Karpas-422 (cell line): ENCODE measurements around the gene RFX2. TPM values are rescaled to one million over a fixed set of nuclear protein-coding genes. Genes with fewer than 3 reads are reported as not detected.
"Not testable (repeated sequence)": the region's sequence is repeated elsewhere in the genome, so short reads cannot be mapped to it uniquely, and the experiment has no call there.

Experiments
- DNase-seq: peaks from one replicate; pipeline ENCODE4 v3.0.0-alpha.2; 2015
- H2AFZ ChIP-seq: fragments of 200-600 bp; sonication (generic); 2 replicates; pipeline ENCODE4 v1.6.1; 2014; ENCODE audit warnings: antibody characterized with exemption, low read length, mixed read lengths
- H3K27ac ChIP-seq: fragments of 200-600 bp; sonication (generic); 2 replicates; pipeline ENCODE4 v1.5.1; 2014; ENCODE audit warnings: mild to moderate bottlenecking, low read length, moderate library complexity
- H3K27me3 ChIP-seq: fragments of 200-600 bp; sonication (generic); 2 replicates; pipeline ENCODE4 v1.6.1; 2014; ENCODE audit warnings: low read length, mixed read lengths
- H3K36me3 ChIP-seq: fragments of 200-600 bp; sonication (generic); 2 replicates; pipeline ENCODE4 v1.6.1; 2014; ENCODE audit warnings: low read length, mixed read lengths; ENCODE audit not compliant: insufficient read depth
- H3K4me1 ChIP-seq: fragments of 200-600 bp; sonication (generic); 2 replicates; pipeline ENCODE4 v1.6.1; 2014; ENCODE audit warnings: mild to moderate bottlenecking, low read length, mixed read lengths
- H3K4me2 ChIP-seq: fragments of 200-600 bp; sonication (generic); 2 replicates; pipeline ENCODE4 v1.6.1; 2014; ENCODE audit warnings: low read length, low read depth, mild to moderate bottlenecking; ENCODE audit not compliant: poor library complexity, severe bottlenecking
- H3K4me3 ChIP-seq: fragments of 200-600 bp; sonication (generic); 2 replicates; pipeline ENCODE4 v1.5.1; 2014; ENCODE audit warnings: mild to moderate bottlenecking, antibody characterized with exemption, low read length, mixed read lengths
- H3K79me2 ChIP-seq: fragments of 200-600 bp; sonication (generic); 2 replicates; pipeline ENCODE4 v1.6.1; 2014; ENCODE audit warnings: mild to moderate bottlenecking, low read length, mixed read lengths
- H3K9ac ChIP-seq: fragments of 200-600 bp; sonication (generic); 2 replicates; pipeline ENCODE4 v1.6.0; 2014; ENCODE audit warnings: low read length
- H3K9me2 ChIP-seq: fragments of 200-600 bp; sonication (generic), shearing (Covaris generic); replicated peaks from 2 replicates; pipeline ENCODE4 v1.6.0; 2014; ENCODE audit warnings: mild to moderate bottlenecking, low read length, moderate library complexity; ENCODE audit not compliant: insufficient read depth
- H3K9me3 ChIP-seq: fragments of 300-700, 200-600 bp; sonication (generic); 2 replicates; pipeline ENCODE4 v1.6.1; 2014; ENCODE audit warnings: low read length, mixed read lengths
- H4K20me1 ChIP-seq: fragments of 200-600 bp; sonication (generic); 2 replicates; pipeline ENCODE4 v1.6.1; 2014; ENCODE audit warnings: mild to moderate bottlenecking, antibody characterized with exemption, low read length, low read depth; ENCODE audit not compliant: insufficient read depth
- total RNA-seq: library from RNA; depleted of rRNA; stranded (reverse); fragments of >200 nt; shearing (Covaris generic); gene quantifications from 2 replicates; pipeline ENCODE4 v1.2.3, GENCODE V29; 2014; ENCODE audit warnings: low replicate concordance

RFX2 gene
- total RNA-seq, 1 experiment from 2014 or later = 6.4 TPM

GRCh38 chr19:5968431-5969373, 141.6 kb downstream of the RFX2 start:
- Histone ChIP-seq H3K4me2 (peak overlapping the region; percentile 49), H3K27ac (no peak overlapping the region)

DNA sequence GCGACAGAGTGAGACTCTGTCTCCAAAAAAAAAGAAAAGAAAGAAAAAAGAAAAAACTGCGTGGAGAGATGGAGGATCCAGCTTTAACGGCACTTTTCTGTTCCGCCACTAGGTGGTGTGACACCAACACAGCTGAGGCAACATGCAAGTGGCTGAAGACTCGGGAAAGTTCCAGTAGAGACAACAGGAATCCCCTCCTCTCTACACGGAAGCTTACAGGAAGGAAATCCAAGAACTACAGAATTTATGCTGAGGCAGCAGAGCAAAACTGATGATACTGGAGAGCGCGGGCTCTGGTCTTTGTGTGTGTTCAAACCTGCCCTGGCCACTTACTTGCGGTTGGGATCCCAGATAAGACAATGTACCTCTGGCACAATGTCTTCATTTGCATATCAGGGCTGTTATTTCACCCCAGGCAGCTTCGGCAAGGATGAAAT, 142.3 kb downstream of the RFX2 start:
- H3K9me2 ChIP-seq = no peaks in the 10 kb centered on the region
- H3K9ac ChIP-seq = peak overlapping the region; percentile 32; the same call in 1 of the 2 replicates
- peaks cover 30% of the 10 kb centered on the region for H3K4me1 ChIP-seq
- H3K27ac ChIP-seq = no peak overlapping the region
- H3K79me2 ChIP-seq = peaks cover 100% of the 10 kb centered on the region
- H3K9me3 ChIP-seq = no peaks in the 10 kb centered on the region
- no peaks in the 10 kb centered on the region for H3K27me3 ChIP-seq
- peaks cover 75% of the 10 kb centered on the region for H4K20me1 ChIP-seq
- 0 out of 2 replicates have a peak, but pooled peaks cover 3% of the 10 kb centered on the region for H3K36me3 ChIP-seq
- no peak overlapping the region; the same call in 1 of the 2 replicates for H3K4me3 ChIP-seq
- H3K4me2 ChIP-seq = peak overlapping the region; percentile 49
- peak; percentile 79 for DNase-seq
- no peak overlapping the region for H2AFZ ChIP-seq

More at GRCh38 chr19:5968431-5969373, 141.6 kb downstream of the RFX2 start:
- Histone ChIP-seq H2AFZ (no peak overlapping the region), H3K79me2 (peaks cover 100% of the 10 kb centered on the region), H3K4me1 (peaks cover 30% of the 10 kb centered on the region), H3K27me3 (no peaks in the 10 kb centered on the region), H3K9me2 (no peaks in the 10 kb centered on the region), H4K20me1 (peaks cover 75% of the 10 kb centered on the region), H3K9ac (peak overlapping the region; percentile 32; the same call in 1 of the 2 replicates), H3K4me3 (no peak overlapping the region; the same call in 1 of the 2 replicates), H3K9me3 (no peaks in the 10 kb centered on the region), H3K36me3 (peaks cover 4% of the 10 kb centered on the region; the same call in 1 of the 2 replicates)
- DNase-seq = peak; percentile 48

GRCh38 chr19:5967571-5967970, 142.7 kb downstream of the RFX2 start:
- Histone ChIP-seq H3K36me3 (0 out of 2 replicates have a peak, but pooled peaks cover 3% of the 10 kb centered on the region), H3K27ac (no peak overlapping the region), H3K79me2 (peaks cover 100% of the 10 kb centered on the region), H2AFZ (no peak overlapping the region), H3K4me3 (no peak overlapping the region), H3K4me1 (peaks cover 30% of the 10 kb centered on the region), H3K9me3 (no peaks in the 10 kb centered on the region), H3K9me2 (no peaks in the 10 kb centered on the region), H4K20me1 (peaks cover 74% of the 10 kb centered on the region), H3K4me2 (no peak overlapping the region), H3K27me3 (no peaks in the 10 kb centered on the region), H3K9ac (no peak overlapping the region)
- DNase-seq = no peak

DNA sequence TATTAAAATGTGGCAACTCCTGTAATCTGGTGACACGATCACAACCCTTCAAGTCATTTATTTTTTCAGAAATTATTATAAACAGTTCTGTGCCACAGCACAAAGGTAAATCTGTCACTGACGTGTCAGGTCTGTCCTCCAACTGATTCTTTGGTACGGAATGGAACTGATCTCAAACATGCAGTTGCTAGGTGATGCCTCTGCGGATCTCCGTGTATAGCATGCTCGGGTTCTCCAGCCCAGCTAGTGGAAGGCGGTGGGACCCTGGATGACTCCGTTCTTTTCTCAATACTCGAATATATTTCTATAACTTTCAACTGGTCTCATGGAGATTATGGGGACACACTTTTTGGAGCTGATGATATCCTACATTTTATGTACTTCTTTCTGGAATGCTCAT, 143.4 kb downstream of the RFX2 start:
- no peaks in the 10 kb centered on the region for H3K27me3 ChIP-seq
- no peak overlapping the region for H2AFZ ChIP-seq
- peaks cover 80% of the 10 kb centered on the region for H4K20me1 ChIP-seq
- peaks cover 100% of the 10 kb centered on the region for H3K79me2 ChIP-seq
- no peak for DNase-seq
- no peak overlapping the region for H3K9ac ChIP-seq
- H3K27ac ChIP-seq = no peak overlapping the region
- no peak overlapping the region for H3K4me3 ChIP-seq
- 0 out of 2 replicates have a peak, but pooled peaks cover 3% of the 10 kb centered on the region for H3K36me3 ChIP-seq
- no peaks in the 10 kb centered on the region for H3K9me3 ChIP-seq
- H3K4me2 ChIP-seq = no peak overlapping the region
- H3K9me2 ChIP-seq = no peaks in the 10 kb centered on the region
- H3K4me1 ChIP-seq = peaks cover 30% of the 10 kb centered on the region

- H3K79me2 ChIP-seq = peaks cover 98% of the 10 kb centered on the region
- peaks cover 30% of the 10 kb centered on the region for H3K4me1 ChIP-seq
- DNase-seq = no peak
- H3K27me3 ChIP-seq = no peaks in the 10 kb centered on the region
- no peak overlapping the region for H2AFZ ChIP-seq
- H3K4me2 ChIP-seq = no peak overlapping the region
- H3K27ac ChIP-seq = no peak overlapping the region
- H3K36me3 ChIP-seq = 0 out of 2 replicates have a peak, but pooled peaks cover 3% of the 10 kb centered on the region
- no peaks in the 10 kb centered on the region for H3K9me3 ChIP-seq
- H3K4me3 ChIP-seq = no peak overlapping the region
- no peak overlapping the region for H3K9ac ChIP-seq
- peaks cover 85% of the 10 kb centered on the region for H4K20me1 ChIP-seq
- no peaks in the 10 kb centered on the region for H3K9me2 ChIP-seq
Measured at GRCh38 chr19:5966215-5966614, 144.1 kb downstream of the RFX2 start.

GRCh38 chr19:5964816-5965565, 145.3 kb downstream of the RFX2 start:
- Histone ChIP-seq H3K27ac (no peak overlapping the region), H3K9me2 (no peaks in the 10 kb centered on the region), H2AFZ (no peak overlapping the region), H3K36me3 (0 out of 2 replicates have a peak, but pooled peaks cover 3% of the 10 kb centered on the region), H3K4me2 (no peak overlapping the region), H3K27me3 (no peaks in the 10 kb centered on the region), H3K4me1 (peaks cover 27% of the 10 kb centered on the region), H4K20me1 (peaks cover 85% of the 10 kb centered on the region), H3K9ac (no peak overlapping the region), H3K9me3 (no peaks in the 10 kb centered on the region), H3K4me3 (no peak overlapping the region), H3K79me2 (peaks cover 97% of the 10 kb centered on the region)
- no peak for DNase-seq

DNA sequence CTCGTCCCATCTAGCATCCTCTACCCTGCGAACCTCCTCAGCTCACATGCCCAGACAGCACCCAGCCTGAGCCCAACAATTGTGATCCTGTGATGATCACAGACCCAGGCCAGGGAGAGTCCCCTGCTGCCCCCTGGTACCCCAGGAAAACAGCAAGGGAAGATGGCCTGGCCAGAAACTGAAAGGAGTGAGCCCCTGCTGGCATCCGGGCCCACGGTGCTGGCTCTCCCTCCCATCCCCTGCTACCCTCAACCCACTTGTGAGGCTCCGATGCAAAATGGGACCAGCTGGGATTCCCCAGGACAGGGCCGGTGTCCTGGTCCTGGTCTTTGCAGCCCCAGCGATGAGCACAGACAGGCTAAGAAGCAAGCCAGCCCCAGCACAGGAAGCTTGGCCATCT, 146.4 kb downstream of the RFX2 start:
- H3K9ac ChIP-seq = no peak overlapping the region
- H3K27me3 ChIP-seq = no peaks in the 10 kb centered on the region
- 0 out of 2 replicates have a peak, but pooled peaks cover 3% of the 10 kb centered on the region for H3K36me3 ChIP-seq
- no peak overlapping the region for H2AFZ ChIP-seq
- H3K79me2 ChIP-seq = peaks cover 97% of the 10 kb centered on the region
- no peak for DNase-seq
- H3K4me1 ChIP-seq = peaks cover 16% of the 10 kb centered on the region
- no peaks in the 10 kb centered on the region for H3K9me3 ChIP-seq
- peaks cover 84% of the 10 kb centered on the region for H4K20me1 ChIP-seq
- no peak overlapping the region for H3K27ac ChIP-seq
- H3K4me2 ChIP-seq = no peak overlapping the region
- H3K4me3 ChIP-seq = no peak overlapping the region
- H3K9me2 ChIP-seq = no peaks in the 10 kb centered on the region

- H3K4me3 ChIP-seq, H3K27me3 ChIP-seq, H2AFZ ChIP-seq, H3K9me3 ChIP-seq, H3K27ac ChIP-seq, H3K4me1 ChIP-seq, H3K9ac ChIP-seq, H3K4me2 ChIP-seq, H3K9me2 ChIP-seq, DNase-seq, H3K36me3 ChIP-seq: not testable (repeated sequence)
- Histone ChIP-seq H4K20me1 (peaks cover 84% of the 10 kb centered on the region), H3K79me2 (peaks cover 97% of the 10 kb centered on the region)
Measured at GRCh38 chr19:5963259-5963658, 147.0 kb downstream of the RFX2 start.
